ENCODE measurements around the gene NOXO1.

DNA sequence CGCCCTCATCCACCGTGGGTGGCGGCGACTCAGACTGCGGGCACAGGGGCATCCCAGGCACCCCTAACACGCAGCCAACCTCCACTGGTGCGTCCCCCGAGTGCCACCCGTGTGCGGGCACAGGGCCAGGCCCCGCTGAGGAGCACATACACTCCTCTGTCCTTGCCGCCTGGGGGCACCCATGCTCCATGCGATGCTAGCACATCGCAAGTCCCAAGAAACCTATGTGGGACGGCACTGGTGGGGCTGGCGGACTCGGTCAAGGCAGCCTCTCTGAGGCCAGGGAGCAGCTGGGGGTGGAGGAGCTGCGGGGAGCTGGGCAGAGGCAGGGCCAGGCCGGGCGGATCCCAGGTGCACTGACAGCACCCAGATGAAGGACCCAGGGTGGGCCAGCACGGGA lies 24.4 kb upstream of the NOXO1 start:
- TF ChIP-seq, protein P1, sequence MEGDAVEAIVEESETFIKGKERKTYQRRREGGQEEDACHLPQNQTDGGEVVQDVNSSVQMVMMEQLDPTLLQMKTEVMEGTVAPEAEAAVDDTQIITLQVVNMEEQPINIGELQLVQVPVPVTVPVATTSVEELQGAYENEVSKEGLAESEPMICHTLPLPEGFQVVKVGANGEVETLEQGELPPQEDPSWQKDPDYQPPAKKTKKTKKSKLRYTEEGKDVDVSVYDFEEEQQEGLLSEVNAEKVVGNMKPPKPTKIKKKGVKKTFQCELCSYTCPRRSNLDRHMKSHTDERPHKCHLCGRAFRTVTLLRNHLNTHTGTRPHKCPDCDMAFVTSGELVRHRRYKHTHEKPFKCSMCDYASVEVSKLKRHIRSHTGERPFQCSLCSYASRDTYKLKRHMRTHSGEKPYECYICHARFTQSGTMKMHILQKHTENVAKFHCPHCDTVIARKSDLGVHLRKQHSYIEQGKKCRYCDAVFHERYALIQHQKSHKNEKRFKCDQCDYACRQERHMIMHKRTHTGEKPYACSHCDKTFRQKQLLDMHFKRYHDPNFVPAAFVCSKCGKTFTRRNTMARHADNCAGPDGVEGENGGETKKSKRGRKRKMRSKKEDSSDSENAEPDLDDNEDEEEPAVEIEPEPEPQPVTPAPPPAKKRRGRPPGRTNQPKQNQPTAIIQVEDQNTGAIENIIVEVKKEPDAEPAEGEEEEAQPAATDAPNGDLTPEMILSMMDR (IDR thresholded peaks at IDR 0.05) = no peak
- TF ChIP-seq RXRA (IDR thresholded peaks at IDR 0.05; ENCODE audit: borderline replicate concordance, low read depth) (no peak), POLR2AphosphoS5 (IDR thresholded peaks at IDR 0.05; ENCODE audit: low read depth, low read length) (no peak), FOXM1 (IDR thresholded peaks at IDR 0.05; ENCODE audit: low read depth) (no peak)
- TF ChIP-seq, protein P2, sequence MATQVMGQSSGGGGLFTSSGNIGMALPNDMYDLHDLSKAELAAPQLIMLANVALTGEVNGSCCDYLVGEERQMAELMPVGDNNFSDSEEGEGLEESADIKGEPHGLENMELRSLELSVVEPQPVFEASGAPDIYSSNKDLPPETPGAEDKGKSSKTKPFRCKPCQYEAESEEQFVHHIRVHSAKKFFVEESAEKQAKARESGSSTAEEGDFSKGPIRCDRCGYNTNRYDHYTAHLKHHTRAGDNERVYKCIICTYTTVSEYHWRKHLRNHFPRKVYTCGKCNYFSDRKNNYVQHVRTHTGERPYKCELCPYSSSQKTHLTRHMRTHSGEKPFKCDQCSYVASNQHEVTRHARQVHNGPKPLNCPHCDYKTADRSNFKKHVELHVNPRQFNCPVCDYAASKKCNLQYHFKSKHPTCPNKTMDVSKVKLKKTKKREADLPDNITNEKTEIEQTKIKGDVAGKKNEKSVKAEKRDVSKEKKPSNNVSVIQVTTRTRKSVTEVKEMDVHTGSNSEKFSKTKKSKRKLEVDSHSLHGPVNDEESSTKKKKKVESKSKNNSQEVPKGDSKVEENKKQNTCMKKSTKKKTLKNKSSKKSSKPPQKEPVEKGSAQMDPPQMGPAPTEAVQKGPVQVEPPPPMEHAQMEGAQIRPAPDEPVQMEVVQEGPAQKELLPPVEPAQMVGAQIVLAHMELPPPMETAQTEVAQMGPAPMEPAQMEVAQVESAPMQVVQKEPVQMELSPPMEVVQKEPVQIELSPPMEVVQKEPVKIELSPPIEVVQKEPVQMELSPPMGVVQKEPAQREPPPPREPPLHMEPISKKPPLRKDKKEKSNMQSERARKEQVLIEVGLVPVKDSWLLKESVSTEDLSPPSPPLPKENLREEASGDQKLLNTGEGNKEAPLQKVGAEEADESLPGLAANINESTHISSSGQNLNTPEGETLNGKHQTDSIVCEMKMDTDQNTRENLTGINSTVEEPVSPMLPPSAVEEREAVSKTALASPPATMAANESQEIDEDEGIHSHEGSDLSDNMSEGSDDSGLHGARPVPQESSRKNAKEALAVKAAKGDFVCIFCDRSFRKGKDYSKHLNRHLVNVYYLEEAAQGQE (IDR thresholded peaks at IDR 0.05; ENCODE audit: low read depth, low read length) = no peak
